H1 (cell line): Measurements from ENCODE around the gene FASN. TPM values are rescaled to one million over a fixed set of nuclear protein-coding genes. Genes with fewer than 3 reads are reported as not detected.

Experiments used
- ATF3 ChIP-seq: IDR thresholded peaks from 2 replicates; pipeline ENCODE4 v1.6.1; 2011; ENCODE audit warnings: low read depth, mild to moderate bottlenecking, low read length; ENCODE audit not compliant: insufficient read depth
- CREB1 ChIP-seq: IDR thresholded peaks from 2 replicates; pipeline ENCODE4 v1.6.1; 2012; ENCODE audit warnings: inconsistent platforms
- GABPA ChIP-seq: IDR thresholded peaks from 2 replicates; pipeline ENCODE4 v1.6.1; 2011; ENCODE audit warnings: mild to moderate bottlenecking, low read length, moderate library complexity, borderline replicate concordance; ENCODE audit not compliant: insufficient read depth
- KDM1A ChIP-seq: fragments of 200-600, 300-600 bp; sonication (generic); IDR thresholded peaks from 2 replicates; pipeline ENCODE4 v1.7.1; 2016; ENCODE audit warnings: mild to moderate bottlenecking, low read length, borderline replicate concordance
- MAFK ChIP-seq: IDR thresholded peaks from 2 replicates; pipeline ENCODE4 v1.6.1; 2012; ENCODE audit warnings: low read depth, mild to moderate bottlenecking, improper control_type of control experiment, low read length
- SIN3A ChIP-seq, 2 experiments: IDR thresholded peaks in 1 of 2; conservative IDR thresholded peaks in 1 of 2; 2 replicates each; pipeline ENCODE4 v1.6.1; 2011 to 2012; ENCODE audit warnings: low read length in 2 of 2, improper control_type of control experiment in 1 of 2, low read depth in 1 of 2, mild to moderate bottlenecking in 1 of 2
- TAF1 ChIP-seq: IDR thresholded peaks from 2 replicates; pipeline ENCODE4 v1.6.1; 2011; ENCODE audit warnings: mild to moderate bottlenecking, low read depth, low read length
- TAF7 ChIP-seq: optimal IDR thresholded peaks from 2 replicates; pipeline ENCODE3; 2011; ENCODE audit warnings: low read depth, mild to moderate bottlenecking, inconsistent platforms, low read length, moderate library complexity, borderline replicate concordance
- TBP ChIP-seq: IDR thresholded peaks from 2 replicates; pipeline ENCODE4 v1.6.1; 2011; ENCODE audit warnings: low read depth, low read length, improper control_type of control experiment
- USF2 ChIP-seq: IDR thresholded peaks from 2 replicates; pipeline ENCODE4 v1.6.1; 2011; ENCODE audit warnings: low read length, improper control_type of control experiment
- polyA plus RNA-seq, 7 experiments: library from polyadenylated mRNA; depleted of rRNA in 3 of 7; stranded (reverse) in 5 of 7; unstranded in 2 of 7; fragments of >200 nt in 5 of 7; fragments of 200-250 nt in 2 of 7; gene quantifications; 1 replicate in 5 of 7; 2 replicates in 1 of 7; 4 replicates in 1 of 7; pipeline versions ENCODE4 v1.2.1 to v1.2.3, GENCODE V29; 2011 to 2013; ENCODE audit warnings: missing spikeins in 2 of 7, mixed read lengths in 2 of 7
- total RNA-seq: library from RNA; stranded (reverse); fragmentation: NEBNext Ultra II Directional; extraction: Animal tissue kit (Norgen Biotek cat#: 25700); gene quantifications from 2 replicates; pipeline ENCODE4 v1.2.1, GENCODE V29; 2021
- TF ChIP-seq, protein P1 (sequence below): IDR thresholded peaks from 2 replicates; pipeline ENCODE4 v1.6.1; 2012; ENCODE audit warnings: low read length, inconsistent platforms

The FASN gene
- total and polyA plus RNA-seq, 2 of the 8 experiments (the other 6 are each of a cell fraction or from before 2014, with no cell fraction given): 143 to 561 TPM

- TF ChIP-seq, protein P1, sequence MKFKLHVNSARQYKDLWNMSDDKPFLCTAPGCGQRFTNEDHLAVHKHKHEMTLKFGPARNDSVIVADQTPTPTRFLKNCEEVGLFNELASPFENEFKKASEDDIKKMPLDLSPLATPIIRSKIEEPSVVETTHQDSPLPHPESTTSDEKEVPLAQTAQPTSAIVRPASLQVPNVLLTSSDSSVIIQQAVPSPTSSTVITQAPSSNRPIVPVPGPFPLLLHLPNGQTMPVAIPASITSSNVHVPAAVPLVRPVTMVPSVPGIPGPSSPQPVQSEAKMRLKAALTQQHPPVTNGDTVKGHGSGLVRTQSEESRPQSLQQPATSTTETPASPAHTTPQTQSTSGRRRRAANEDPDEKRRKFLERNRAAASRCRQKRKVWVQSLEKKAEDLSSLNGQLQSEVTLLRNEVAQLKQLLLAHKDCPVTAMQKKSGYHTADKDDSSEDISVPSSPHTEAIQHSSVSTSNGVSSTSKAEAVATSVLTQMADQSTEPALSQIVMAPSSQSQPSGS: no peak
- peak; percentile 87 for TF ChIP-seq GABPA
- TF ChIP-seq TAF7: no peak
- no peak for TF ChIP-seq TBP
- TF ChIP-seq MAFK: no peak
- peak; percentile 50; the same call in 1 of the 2 replicates for TF ChIP-seq CREB1
- no peak for TF ChIP-seq ATF3
- TF ChIP-seq SIN3A (conservative IDR thresholded peaks at IDR 0.05 in 1 of 2, IDR thresholded peaks at IDR 0.05 in 1 of 2; ENCODE audit: low read depth in 1 of 2, low read length in 2 of 2): peak in 1 of 2 experiments; percentile 62; a peak in 2 of 4 replicates
- TF ChIP-seq KDM1A: no peak
- no peak for TF ChIP-seq USF2
- 0 out of 2 replicates have a peak, but pooled peaks have one; percentile 15 for TF ChIP-seq TAF1
Measured at GRCh38 chr17:82051776-82052637, 46.0 kb downstream of the FASN start, which contains the start of the genes GPS1 and RFNG (continued).
